HepG2 (cell line): ENCODE results near the gene SLAIN2. TPM values are rescaled to one million over a fixed set of nuclear protein-coding genes. Genes with fewer than 3 reads are reported as not detected.
A peak's percentile ranks its signal among the peaks of the same experiment; 100 is the strongest.

Experiments
- IKZF1 ChIP-seq: fragments of 450-650 bp; IDR thresholded peaks from 2 replicates; pipeline ENCODE4 v1.7.1; 2016
- SUZ12 ChIP-seq: fragments of 150-350 bp; IDR thresholded peaks from 2 replicates; pipeline ENCODE4 v1.6.1; 2014; ENCODE audit warnings: low read depth, low read length
- TGIF2 ChIP-seq: IDR thresholded peaks from 2 replicates; pipeline ENCODE4 v1.6.1; 2016; ENCODE audit warnings: control low read depth, missing compliant biosample characterization
- ZFP36L2 ChIP-seq: sonication (generic); formaldehyde crosslinking; IDR thresholded peaks from 2 replicates; pipeline ENCODE4 v1.4.0; 2020; ENCODE audit warnings: missing genetic modification reagents
- ZNF556 ChIP-seq: sonication (generic); formaldehyde crosslinking; IDR thresholded peaks from 2 replicates; pipeline ENCODE4 v1.4.0; 2020; ENCODE audit warnings: mild to moderate bottlenecking, missing genetic modification reagents, borderline replicate concordance
- polyA plus RNA-seq, 8 experiments: library from polyadenylated mRNA; depleted of rRNA in 3 of 8; stranded (reverse) in 7 of 8; unstranded in 1 of 8; fragments of >200 nt; fragmentation: Illumina TruSeq in 4 of 8; extraction: Trizol in 4 of 8; gene quantifications; 2 replicates each; pipeline versions ENCODE4 v1.2.1 to v1.2.3, GENCODE V29; 2011 to 2016; ENCODE audit warnings: low read depth in 4 of 8, missing spikeins in 1 of 8, mixed read lengths in 1 of 8; ENCODE audit not compliant: insufficient read depth in 1 of 8
- total RNA-seq, 5 experiments: library from RNA; depleted of rRNA; stranded (reverse); fragments of >200 nt; fragmentation: Illumina TruSeq; extraction: Trizol; gene quantifications; 2 replicates each; pipeline ENCODE4 v1.2.3, GENCODE V29; 2016; ENCODE audit warnings: low read depth in 1 of 5
- TF ChIP-seq, protein P1 (sequence below): IDR thresholded peaks from 2 replicates; pipeline ENCODE4 v1.6.1; 2016; ENCODE audit warnings: missing compliant biosample characterization, missing genetic modification reagents, borderline replicate concordance
- TF ChIP-seq, protein P2 (sequence below), 2 experiments: fragments of 450-650 bp in 1 of 2; sonication (generic) in 1 of 2; formaldehyde crosslinking in 1 of 2; IDR thresholded peaks; 2 replicates each; pipeline versions ENCODE4 v1.6.1 to v1.8.0; 2016 to 2022; ENCODE audit warnings: antibody characterized with exemption in 1 of 2, mild to moderate bottlenecking in 1 of 2, missing genetic modification reagents in 1 of 2
- TF ChIP-seq, protein P3 (sequence below): IDR thresholded peaks from 2 replicates; pipeline ENCODE4 v1.6.1; 2012; ENCODE audit warnings: low read depth, low read length, improper control_type of control experiment
- TF ChIP-seq, protein P4 (sequence below): sonication (generic); formaldehyde crosslinking; IDR thresholded peaks from 2 replicates; pipeline ENCODE4 v1.4.0; 2020; ENCODE audit warnings: missing genetic modification reagents, low read depth, mild to moderate bottlenecking, borderline replicate concordance
- TF ChIP-seq, protein P5 (sequence below): sonication (generic); formaldehyde crosslinking; IDR thresholded peaks from 2 replicates; pipeline ENCODE4 v1.9.0; 2021; ENCODE audit warnings: missing genetic modification reagents, borderline replicate concordance

SLAIN2 gene
- total and polyA plus RNA-seq, 2 of the 13 experiments (the other 11 are each of a cell fraction or from before 2014, with no cell fraction given) = 20.7 to 22.5 TPM

DNA sequence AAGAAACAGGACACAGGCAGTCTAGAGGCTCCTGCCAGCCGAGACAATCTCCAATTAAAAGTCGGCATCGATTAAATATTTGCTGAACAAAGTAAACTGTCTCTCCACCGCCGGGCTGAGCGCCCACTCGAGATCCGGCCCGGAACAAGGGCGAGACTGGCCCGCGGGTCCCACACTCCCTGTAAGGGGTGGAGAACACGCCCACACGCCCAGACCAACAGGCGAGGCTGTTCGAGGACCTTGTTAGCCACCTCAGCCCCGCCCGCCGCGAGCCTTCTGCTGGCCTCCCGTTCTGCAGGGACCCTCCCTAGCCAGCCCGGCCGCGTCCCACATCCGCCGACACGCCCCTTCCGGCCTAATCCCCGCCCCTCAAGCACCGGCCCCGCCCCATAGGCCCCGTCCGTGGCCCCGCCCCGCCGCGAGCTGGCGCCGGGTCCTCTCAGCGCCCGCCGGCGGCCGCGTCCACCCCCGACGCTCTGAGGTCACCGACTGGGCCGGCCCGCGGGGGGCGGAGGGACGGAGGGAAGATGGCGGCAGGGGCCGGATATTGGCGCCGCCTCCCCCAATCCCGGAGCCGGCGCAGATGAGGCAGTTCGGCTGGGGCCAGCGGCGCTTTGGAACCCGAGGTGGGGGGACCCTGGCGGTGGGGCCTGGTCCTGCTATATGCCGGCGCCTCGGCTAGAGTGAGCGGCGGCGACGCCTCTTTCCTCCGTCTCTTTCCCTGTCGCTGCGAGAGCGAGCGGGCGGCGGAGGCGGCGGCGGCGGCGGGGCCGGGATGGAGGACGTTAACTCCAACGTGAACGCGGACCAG, at the start of gene SLAIN2 (continued):
- TF ChIP-seq, protein P1, sequence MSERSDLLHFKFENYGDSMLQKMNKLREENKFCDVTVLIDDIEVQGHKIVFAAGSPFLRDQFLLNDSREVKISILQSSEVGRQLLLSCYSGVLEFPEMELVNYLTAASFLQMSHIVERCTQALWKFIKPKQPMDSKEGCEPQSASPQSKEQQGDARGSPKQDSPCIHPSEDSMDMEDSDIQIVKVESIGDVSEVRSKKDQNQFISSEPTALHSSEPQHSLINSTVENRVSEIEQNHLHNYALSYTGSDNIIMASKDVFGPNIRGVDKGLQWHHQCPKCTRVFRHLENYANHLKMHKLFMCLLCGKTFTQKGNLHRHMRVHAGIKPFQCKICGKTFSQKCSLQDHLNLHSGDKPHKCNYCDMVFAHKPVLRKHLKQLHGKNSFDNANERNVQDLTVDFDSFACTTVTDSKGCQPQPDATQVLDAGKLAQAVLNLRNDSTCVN = 0 out of 2 replicates have a peak, but pooled peaks have one; percentile 5
- TF ChIP-seq, protein P2, sequence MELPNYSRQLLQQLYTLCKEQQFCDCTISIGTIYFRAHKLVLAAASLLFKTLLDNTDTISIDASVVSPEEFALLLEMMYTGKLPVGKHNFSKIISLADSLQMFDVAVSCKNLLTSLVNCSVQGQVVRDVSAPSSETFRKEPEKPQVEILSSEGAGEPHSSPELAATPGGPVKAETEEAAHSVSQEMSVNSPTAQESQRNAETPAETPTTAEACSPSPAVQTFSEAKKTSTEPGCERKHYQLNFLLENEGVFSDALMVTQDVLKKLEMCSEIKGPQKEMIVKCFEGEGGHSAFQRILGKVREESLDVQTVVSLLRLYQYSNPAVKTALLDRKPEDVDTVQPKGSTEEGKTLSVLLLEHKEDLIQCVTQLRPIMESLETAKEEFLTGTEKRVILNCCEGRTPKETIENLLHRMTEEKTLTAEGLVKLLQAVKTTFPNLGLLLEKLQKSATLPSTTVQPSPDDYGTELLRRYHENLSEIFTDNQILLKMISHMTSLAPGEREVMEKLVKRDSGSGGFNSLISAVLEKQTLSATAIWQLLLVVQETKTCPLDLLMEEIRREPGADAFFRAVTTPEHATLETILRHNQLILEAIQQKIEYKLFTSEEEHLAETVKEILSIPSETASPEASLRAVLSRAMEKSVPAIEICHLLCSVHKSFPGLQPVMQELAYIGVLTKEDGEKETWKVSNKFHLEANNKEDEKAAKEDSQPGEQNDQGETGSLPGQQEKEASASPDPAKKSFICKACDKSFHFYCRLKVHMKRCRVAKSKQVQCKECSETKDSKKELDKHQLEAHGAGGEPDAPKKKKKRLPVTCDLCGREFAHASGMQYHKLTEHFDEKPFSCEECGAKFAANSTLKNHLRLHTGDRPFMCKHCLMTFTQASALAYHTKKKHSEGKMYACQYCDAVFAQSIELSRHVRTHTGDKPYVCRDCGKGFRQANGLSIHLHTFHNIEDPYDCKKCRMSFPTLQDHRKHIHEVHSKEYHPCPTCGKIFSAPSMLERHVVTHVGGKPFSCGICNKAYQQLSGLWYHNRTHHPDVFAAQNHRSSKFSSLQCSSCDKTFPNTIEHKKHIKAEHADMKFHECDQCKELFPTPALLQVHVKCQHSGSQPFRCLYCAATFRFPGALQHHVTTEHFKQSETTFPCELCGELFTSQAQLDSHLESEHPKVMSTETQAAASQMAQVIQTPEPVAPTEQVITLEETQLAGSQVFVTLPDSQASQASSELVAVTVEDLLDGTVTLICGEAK (IDR thresholded peaks at IDR 0.05) = no peak
- TF ChIP-seq, protein P2 (CRISPR knock-in tag; IDR thresholded peaks at IDR 0.05) = 0 out of 2 replicates have a peak, but pooled peaks have one; percentile 34
- TF ChIP-seq ZFP36L2 (CRISPR knock-in tag) = no peak
- TF ChIP-seq SUZ12 = no peak
- TF ChIP-seq, protein P3, sequence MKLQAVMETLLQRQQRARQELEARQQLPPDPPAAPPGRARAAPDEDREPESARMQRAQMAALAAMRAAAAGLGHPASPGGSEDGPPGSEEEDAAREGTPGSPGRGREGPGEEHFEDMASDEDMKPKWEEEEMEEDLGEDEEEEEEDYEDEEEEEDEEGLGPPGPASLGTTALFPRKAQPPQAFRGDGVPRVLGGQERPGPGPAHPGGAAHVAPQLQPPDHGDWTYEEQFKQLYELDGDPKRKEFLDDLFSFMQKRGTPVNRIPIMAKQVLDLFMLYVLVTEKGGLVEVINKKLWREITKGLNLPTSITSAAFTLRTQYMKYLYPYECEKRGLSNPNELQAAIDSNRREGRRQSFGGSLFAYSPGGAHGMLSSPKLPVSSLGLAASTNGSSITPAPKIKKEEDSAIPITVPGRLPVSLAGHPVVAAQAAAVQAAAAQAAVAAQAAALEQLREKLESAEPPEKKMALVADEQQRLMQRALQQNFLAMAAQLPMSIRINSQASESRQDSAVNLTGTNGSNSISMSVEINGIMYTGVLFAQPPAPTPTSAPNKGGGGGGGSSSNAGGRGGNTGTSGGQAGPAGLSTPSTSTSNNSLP = peak; percentile 18; the same call in 1 of the 2 replicates
- TF ChIP-seq TGIF2 (CRISPR knock-in tag) = no peak
- TF ChIP-seq, protein P4, sequence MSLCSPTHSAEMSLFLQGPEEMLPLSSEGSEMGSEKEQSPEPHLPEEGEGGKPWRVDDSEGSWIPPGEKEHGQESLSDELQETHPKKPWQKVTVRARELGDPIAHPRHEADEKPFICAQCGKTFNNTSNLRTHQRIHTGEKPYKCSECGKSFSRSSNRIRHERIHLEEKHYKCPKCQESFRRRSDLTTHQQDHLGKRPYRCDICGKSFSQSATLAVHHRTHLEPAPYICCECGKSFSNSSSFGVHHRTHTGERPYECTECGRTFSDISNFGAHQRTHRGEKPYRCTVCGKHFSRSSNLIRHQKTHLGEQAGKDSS (CRISPR knock-in tag) = no peak
- TF ChIP-seq, protein P5, sequence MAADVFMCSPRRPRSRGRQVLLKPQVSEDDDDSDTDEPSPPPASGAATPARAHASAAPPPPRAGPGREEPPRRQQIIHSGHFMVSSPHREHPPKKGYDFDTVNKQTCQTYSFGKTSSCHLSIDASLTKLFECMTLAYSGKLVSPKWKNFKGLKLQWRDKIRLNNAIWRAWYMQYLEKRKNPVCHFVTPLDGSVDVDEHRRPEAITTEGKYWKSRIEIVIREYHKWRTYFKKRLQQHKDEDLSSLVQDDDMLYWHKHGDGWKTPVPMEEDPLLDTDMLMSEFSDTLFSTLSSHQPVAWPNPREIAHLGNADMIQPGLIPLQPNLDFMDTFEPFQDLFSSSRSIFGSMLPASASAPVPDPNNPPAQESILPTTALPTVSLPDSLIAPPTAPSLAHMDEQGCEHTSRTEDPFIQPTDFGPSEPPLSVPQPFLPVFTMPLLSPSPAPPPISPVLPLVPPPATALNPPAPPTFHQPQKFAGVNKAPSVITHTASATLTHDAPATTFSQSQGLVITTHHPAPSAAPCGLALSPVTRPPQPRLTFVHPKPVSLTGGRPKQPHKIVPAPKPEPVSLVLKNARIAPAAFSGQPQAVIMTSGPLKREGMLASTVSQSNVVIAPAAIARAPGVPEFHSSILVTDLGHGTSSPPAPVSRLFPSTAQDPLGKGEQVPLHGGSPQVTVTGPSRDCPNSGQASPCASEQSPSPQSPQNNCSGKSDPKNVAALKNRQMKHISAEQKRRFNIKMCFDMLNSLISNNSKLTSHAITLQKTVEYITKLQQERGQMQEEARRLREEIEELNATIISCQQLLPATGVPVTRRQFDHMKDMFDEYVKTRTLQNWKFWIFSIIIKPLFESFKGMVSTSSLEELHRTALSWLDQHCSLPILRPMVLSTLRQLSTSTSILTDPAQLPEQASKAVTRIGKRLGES (CRISPR knock-in tag) = no peak
- TF ChIP-seq IKZF1 = no peak
- TF ChIP-seq ZNF556 (CRISPR knock-in tag) = no peak; the same call in 1 of the 2 replicates
